HUES6 (cell line): Measurements from ENCODE around the gene DRAXIN.

Source experiments
- H3K27ac ChIP-seq: 2 replicates; pipeline ENCODE4 v1.7.0; 2013; ENCODE audit warnings: low read depth, mild to moderate bottlenecking, low read length, inconsistent platforms
- H3K27me3 ChIP-seq: 2 replicates; pipeline ENCODE4 v1.6.1; 2013; ENCODE audit warnings: low read length; ENCODE audit not compliant: control insufficient read depth, insufficient read depth
- H3K36me3 ChIP-seq: 2 replicates; pipeline ENCODE4 v1.6.1; 2013; ENCODE audit warnings: low read length; ENCODE audit not compliant: control insufficient read depth, insufficient read depth
- H3K4me1 ChIP-seq: 2 replicates; pipeline ENCODE4 v1.6.1; 2013; ENCODE audit warnings: low read length; ENCODE audit not compliant: control insufficient read depth, insufficient read depth
- H3K4me3 ChIP-seq: 2 replicates; pipeline ENCODE4 v1.5.1; 2013; ENCODE audit warnings: low read depth, low read length
- H3K9ac ChIP-seq: one replicate; pipeline ENCODE4 v1.6.1; 2013; ENCODE audit warnings: mild to moderate bottlenecking, low read length
- H3K9me3 ChIP-seq: 2 replicates; pipeline ENCODE4 v1.6.1; 2013; ENCODE audit warnings: low read depth, low read length; ENCODE audit not compliant: control insufficient read depth, insufficient read depth

DRAXIN gene

GRCh38 chr1:11729498-11730428 is 38.3 kb downstream of the DRAXIN start:
- Histone ChIP-seq H3K27ac (no peak overlapping the region), H3K36me3 (no peaks in the 10 kb centered on the region), H3K9ac (peak overlapping the region; percentile 8), H3K4me1 (peaks cover 38% of the 10 kb centered on the region), H3K4me3 (no peak overlapping the region), H3K27me3 (no peaks in the 10 kb centered on the region), H3K9me3 (no peaks in the 10 kb centered on the region)

GRCh38 chr1:11730429-11730891 is 39.0 kb downstream of the DRAXIN start:
- no peaks in the 10 kb centered on the region for H3K36me3 ChIP-seq
- H3K27me3 ChIP-seq, result no peaks in the 10 kb centered on the region
- no peaks in the 10 kb centered on the region for H3K9me3 ChIP-seq
- H3K27ac ChIP-seq, result no peak overlapping the region
- peaks cover 38% of the 10 kb centered on the region for H3K4me1 ChIP-seq
- H3K4me3 ChIP-seq, result no peak overlapping the region
- no peak overlapping the region for H3K9ac ChIP-seq

- Histone ChIP-seq H3K4me1 (peaks cover 33% of the 10 kb centered on the region), H3K4me3 (peak overlapping the region; percentile 32; the same call in 1 of the 2 replicates), H3K27me3 (no peaks in the 10 kb centered on the region), H3K27ac (no peak overlapping the region), H3K9me3 (no peaks in the 10 kb centered on the region), H3K36me3 (no peaks in the 10 kb centered on the region), H3K9ac (peak overlapping the region; percentile 58)
Observed at GRCh38 chr1:11731691-11732283, 40.3 kb downstream of the DRAXIN start.

GRCh38 chr1:11733306-11733705 is 41.8 kb downstream of the DRAXIN start:
- H3K4me3 ChIP-seq, result no peak overlapping the region
- no peak overlapping the region for H3K9ac ChIP-seq
- no peaks in the 10 kb centered on the region for H3K36me3 ChIP-seq
- H3K27me3 ChIP-seq, result no peaks in the 10 kb centered on the region
- no peaks in the 10 kb centered on the region for H3K9me3 ChIP-seq
- peaks cover 40% of the 10 kb centered on the region for H3K4me1 ChIP-seq
- no peak overlapping the region for H3K27ac ChIP-seq

- Histone ChIP-seq H3K4me1 (peaks cover 25% of the 10 kb centered on the region), H3K36me3 (no peaks in the 10 kb centered on the region), H3K9me3 (no peaks in the 10 kb centered on the region), H3K9ac (no peak overlapping the region), H3K27me3 (no peaks in the 10 kb centered on the region), H3K27ac (no peak overlapping the region), H3K4me3 (peak overlapping the region; percentile 94)
Observed at GRCh38 chr1:11735531-11735853, 44.0 kb downstream of the DRAXIN start.

- no peaks in the 10 kb centered on the region for H3K9me3 ChIP-seq
- H3K4me3 ChIP-seq, result peak within 1 kb of the TSS; percentile 94
- H3K36me3 ChIP-seq, result no peaks in the 10 kb centered on the region
- H3K27ac ChIP-seq, result peak within 1 kb of the TSS; percentile 87
- peaks cover 28% of the 10 kb centered on the region for H3K4me1 ChIP-seq
- H3K27me3 ChIP-seq, result no peaks in the 10 kb centered on the region
- H3K9ac ChIP-seq, result peak within 1 kb of the TSS; percentile 77
Observed at GRCh38 chr1:11735854-11736745, 44.6 kb downstream of the DRAXIN start, which contains the start of gene AGTRAP. TSS of gene AGTRAP (plus strand) at chr1:11736136. CDS start at chr1:11736209, 73 bp downstream.

GRCh38 chr1:11736746-11737639 is 45.5 kb downstream of the DRAXIN start:
- Histone ChIP-seq H3K27me3 (no peaks in the 10 kb centered on the region), H3K27ac (peak overlapping the region; percentile 87), H3K4me3 (peak overlapping the region; percentile 94), H3K9me3 (no peaks in the 10 kb centered on the region), H3K36me3 (no peaks in the 10 kb centered on the region), H3K9ac (peak overlapping the region; percentile 77), H3K4me1 (peaks cover 23% of the 10 kb centered on the region)

- peaks cover 21% of the 10 kb centered on the region for H3K4me1 ChIP-seq
- no peaks in the 10 kb centered on the region for H3K9me3 ChIP-seq
- H3K9ac ChIP-seq, result no peak overlapping the region
- H3K27ac ChIP-seq, result no peak overlapping the region
- no peaks in the 10 kb centered on the region for H3K36me3 ChIP-seq
- no peaks in the 10 kb centered on the region for H3K27me3 ChIP-seq
- no peak overlapping the region for H3K4me3 ChIP-seq
Observed at GRCh38 chr1:11738096-11738495, 46.6 kb downstream of the DRAXIN start.

- H3K27ac ChIP-seq, result no peak overlapping the region
- peaks cover 21% of the 10 kb centered on the region for H3K4me1 ChIP-seq
- no peaks in the 10 kb centered on the region for H3K27me3 ChIP-seq
- no peak overlapping the region for H3K4me3 ChIP-seq
- no peak overlapping the region for H3K9ac ChIP-seq
- no peaks in the 10 kb centered on the region for H3K9me3 ChIP-seq
- H3K36me3 ChIP-seq, result no peaks in the 10 kb centered on the region
Observed at GRCh38 chr1:11738783-11739182, 47.3 kb downstream of the DRAXIN start.
